ENCODE results near the gene REP15. TPM values are rescaled to one million over a fixed set of nuclear protein-coding genes. Genes with fewer than 3 reads are reported as not detected.

REP15 gene
- total RNA-seq, 1 experiment from 2014 or later, result 1.9 TPM

- Histone ChIP-seq H3K36me3 (ENCODE audit: control insufficient read depth, insufficient read depth, low read length) (peaks cover 10% of the 10 kb centered on the region), H3K4me3 (ENCODE audit: low read depth in 2 of 2, low read length in 2 of 2) (no peak overlapping the region), H3K27ac (ENCODE audit: low read length) (no peak overlapping the region), H3K9me3 (ENCODE audit: control insufficient read depth, insufficient read depth, low read depth, low read length) (no peaks in the 10 kb centered on the region), H3K4me1 (ENCODE audit: control insufficient read depth, insufficient read depth, low read length) (no peaks in the 10 kb centered on the region), H3K27me3 (ENCODE audit: control insufficient read depth, insufficient read depth, low read length) (no peaks in the 10 kb centered on the region)
- ATAC-seq (no peak), DNase-seq (ENCODE audit: low read depth, low spot score) (no peak)
- CTCF ChIA-PET, result no interaction called here
- in situ Hi-C loops (cut with HindIII; ENCODE audit: low pct_unique_long_range_greater_than_20kb, low sequenced_read_pairs) (no loop called here), intact Hi-C loops (cut with micrococcal nuclease; ENCODE audit: unreplicated experiment) (no loop called here)
- TF ChIP-seq, protein P1, sequence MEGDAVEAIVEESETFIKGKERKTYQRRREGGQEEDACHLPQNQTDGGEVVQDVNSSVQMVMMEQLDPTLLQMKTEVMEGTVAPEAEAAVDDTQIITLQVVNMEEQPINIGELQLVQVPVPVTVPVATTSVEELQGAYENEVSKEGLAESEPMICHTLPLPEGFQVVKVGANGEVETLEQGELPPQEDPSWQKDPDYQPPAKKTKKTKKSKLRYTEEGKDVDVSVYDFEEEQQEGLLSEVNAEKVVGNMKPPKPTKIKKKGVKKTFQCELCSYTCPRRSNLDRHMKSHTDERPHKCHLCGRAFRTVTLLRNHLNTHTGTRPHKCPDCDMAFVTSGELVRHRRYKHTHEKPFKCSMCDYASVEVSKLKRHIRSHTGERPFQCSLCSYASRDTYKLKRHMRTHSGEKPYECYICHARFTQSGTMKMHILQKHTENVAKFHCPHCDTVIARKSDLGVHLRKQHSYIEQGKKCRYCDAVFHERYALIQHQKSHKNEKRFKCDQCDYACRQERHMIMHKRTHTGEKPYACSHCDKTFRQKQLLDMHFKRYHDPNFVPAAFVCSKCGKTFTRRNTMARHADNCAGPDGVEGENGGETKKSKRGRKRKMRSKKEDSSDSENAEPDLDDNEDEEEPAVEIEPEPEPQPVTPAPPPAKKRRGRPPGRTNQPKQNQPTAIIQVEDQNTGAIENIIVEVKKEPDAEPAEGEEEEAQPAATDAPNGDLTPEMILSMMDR (IDR thresholded peaks at IDR 0.05), result no peak
- POLR2A ChIA-PET, result no interaction called here
- BruUV-seq (replicated peaks), result no TSS peak
Observed at GRCh38 chr12:27682534-27682933, 13.7 kb upstream of the REP15 start.

GRCh38 chr12:27685274-27685673 is 11.0 kb upstream of the REP15 start:
- no peak for ATAC-seq

More at GRCh38 chr12:27685274-27685673, 11.0 kb upstream of the REP15 start:
- H3K9me3 ChIP-seq (ENCODE audit: control insufficient read depth, insufficient read depth, low read depth, low read length), result no peaks in the 10 kb centered on the region
- TF ChIP-seq, protein P1 (IDR thresholded peaks at IDR 0.05), result no peak
- TF ChIP-seq TCF7L2 (IDR thresholded peaks at IDR 0.05; ENCODE audit: low read depth, low read length), result no peak
- no peak for TF ChIP-seq SIN3A (IDR thresholded peaks at IDR 0.05; ENCODE audit: borderline replicate concordance, insufficient read depth, low read depth, low read length)
- TF ChIP-seq POLR2AphosphoS5 (IDR thresholded peaks at IDR 0.05; ENCODE audit: low read depth, low read length), result no peak
- TF ChIP-seq, protein P2, sequence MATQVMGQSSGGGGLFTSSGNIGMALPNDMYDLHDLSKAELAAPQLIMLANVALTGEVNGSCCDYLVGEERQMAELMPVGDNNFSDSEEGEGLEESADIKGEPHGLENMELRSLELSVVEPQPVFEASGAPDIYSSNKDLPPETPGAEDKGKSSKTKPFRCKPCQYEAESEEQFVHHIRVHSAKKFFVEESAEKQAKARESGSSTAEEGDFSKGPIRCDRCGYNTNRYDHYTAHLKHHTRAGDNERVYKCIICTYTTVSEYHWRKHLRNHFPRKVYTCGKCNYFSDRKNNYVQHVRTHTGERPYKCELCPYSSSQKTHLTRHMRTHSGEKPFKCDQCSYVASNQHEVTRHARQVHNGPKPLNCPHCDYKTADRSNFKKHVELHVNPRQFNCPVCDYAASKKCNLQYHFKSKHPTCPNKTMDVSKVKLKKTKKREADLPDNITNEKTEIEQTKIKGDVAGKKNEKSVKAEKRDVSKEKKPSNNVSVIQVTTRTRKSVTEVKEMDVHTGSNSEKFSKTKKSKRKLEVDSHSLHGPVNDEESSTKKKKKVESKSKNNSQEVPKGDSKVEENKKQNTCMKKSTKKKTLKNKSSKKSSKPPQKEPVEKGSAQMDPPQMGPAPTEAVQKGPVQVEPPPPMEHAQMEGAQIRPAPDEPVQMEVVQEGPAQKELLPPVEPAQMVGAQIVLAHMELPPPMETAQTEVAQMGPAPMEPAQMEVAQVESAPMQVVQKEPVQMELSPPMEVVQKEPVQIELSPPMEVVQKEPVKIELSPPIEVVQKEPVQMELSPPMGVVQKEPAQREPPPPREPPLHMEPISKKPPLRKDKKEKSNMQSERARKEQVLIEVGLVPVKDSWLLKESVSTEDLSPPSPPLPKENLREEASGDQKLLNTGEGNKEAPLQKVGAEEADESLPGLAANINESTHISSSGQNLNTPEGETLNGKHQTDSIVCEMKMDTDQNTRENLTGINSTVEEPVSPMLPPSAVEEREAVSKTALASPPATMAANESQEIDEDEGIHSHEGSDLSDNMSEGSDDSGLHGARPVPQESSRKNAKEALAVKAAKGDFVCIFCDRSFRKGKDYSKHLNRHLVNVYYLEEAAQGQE (IDR thresholded peaks at IDR 0.05; ENCODE audit: insufficient read depth in 1 of 2, low read depth in 2 of 2, low read length in 1 of 2), result no peak
- H3K4me1 ChIP-seq (ENCODE audit: control insufficient read depth, insufficient read depth, low read length), result no peaks in the 10 kb centered on the region
- no TSS peak for BruUV-seq (replicated peaks)
- ChIA-PET CTCF (no interaction called here), POLR2A (no interaction called here)
- no peak overlapping the region for H3K27ac ChIP-seq (ENCODE audit: low read length)
- DNase-seq (ENCODE audit: low read depth, low spot score), result no peak
- H3K4me3 ChIP-seq (ENCODE audit: low read depth in 2 of 2, low read length in 2 of 2), result no peak overlapping the region
- H3K36me3 ChIP-seq (ENCODE audit: control insufficient read depth, insufficient read depth, low read length), result peaks cover 10% of the 10 kb centered on the region; the same call in 1 of the 2 replicates
- in situ Hi-C loops (cut with HindIII; ENCODE audit: low pct_unique_long_range_greater_than_20kb, low sequenced_read_pairs), result no loop called here
- H3K27me3 ChIP-seq (ENCODE audit: control insufficient read depth, insufficient read depth, low read length), result no peaks in the 10 kb centered on the region
- intact Hi-C loops (cut with micrococcal nuclease; ENCODE audit: unreplicated experiment), result no loop called here

Measured in Panc1 (cell line).